ENCODE results near the gene KCNV2. TPM values are rescaled to one million over a fixed set of nuclear protein-coding genes. Genes with fewer than 3 reads are reported as not detected.

Gene KCNV2
- total RNA-seq, 4 donors from 2014 or later = not detected

DNA sequence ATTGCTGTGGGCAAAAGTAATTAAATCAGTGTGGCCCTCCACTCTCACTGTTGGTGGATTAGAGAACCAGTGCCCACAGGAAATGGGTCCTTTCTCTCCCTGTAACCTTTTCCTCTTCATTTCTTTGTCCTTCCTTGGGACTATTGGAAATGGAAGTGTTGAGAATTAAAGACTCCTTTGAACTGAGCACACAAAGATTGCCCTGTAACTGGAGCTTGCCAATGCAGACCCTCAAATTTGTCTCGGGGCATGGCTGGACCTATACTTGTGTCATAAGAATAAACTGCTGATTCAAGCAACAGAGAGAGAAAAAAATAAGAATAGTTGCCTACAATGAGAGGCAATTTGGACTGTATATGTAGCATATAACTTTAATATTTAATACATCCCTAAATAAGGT, 13.7 kb downstream of the KCNV2 start:
- Histone ChIP-seq H3K36me3 (no peaks in the 10 kb centered on the region), H3K9me3 (no peaks in the 10 kb centered on the region), H3K4me3 (no peak overlapping the region), H3K4me1 (no peaks in the 10 kb centered on the region), H3K27me3 (no peaks in the 10 kb centered on the region), H3K27ac (no peak overlapping the region)
- no peak for DNase-seq
- TF ChIP-seq POLR2A (IDR thresholded peaks at IDR 0.05) = no peak
- TF ChIP-seq, protein P1, sequence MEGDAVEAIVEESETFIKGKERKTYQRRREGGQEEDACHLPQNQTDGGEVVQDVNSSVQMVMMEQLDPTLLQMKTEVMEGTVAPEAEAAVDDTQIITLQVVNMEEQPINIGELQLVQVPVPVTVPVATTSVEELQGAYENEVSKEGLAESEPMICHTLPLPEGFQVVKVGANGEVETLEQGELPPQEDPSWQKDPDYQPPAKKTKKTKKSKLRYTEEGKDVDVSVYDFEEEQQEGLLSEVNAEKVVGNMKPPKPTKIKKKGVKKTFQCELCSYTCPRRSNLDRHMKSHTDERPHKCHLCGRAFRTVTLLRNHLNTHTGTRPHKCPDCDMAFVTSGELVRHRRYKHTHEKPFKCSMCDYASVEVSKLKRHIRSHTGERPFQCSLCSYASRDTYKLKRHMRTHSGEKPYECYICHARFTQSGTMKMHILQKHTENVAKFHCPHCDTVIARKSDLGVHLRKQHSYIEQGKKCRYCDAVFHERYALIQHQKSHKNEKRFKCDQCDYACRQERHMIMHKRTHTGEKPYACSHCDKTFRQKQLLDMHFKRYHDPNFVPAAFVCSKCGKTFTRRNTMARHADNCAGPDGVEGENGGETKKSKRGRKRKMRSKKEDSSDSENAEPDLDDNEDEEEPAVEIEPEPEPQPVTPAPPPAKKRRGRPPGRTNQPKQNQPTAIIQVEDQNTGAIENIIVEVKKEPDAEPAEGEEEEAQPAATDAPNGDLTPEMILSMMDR (IDR thresholded peaks at IDR 0.05) = no peak

DNA sequence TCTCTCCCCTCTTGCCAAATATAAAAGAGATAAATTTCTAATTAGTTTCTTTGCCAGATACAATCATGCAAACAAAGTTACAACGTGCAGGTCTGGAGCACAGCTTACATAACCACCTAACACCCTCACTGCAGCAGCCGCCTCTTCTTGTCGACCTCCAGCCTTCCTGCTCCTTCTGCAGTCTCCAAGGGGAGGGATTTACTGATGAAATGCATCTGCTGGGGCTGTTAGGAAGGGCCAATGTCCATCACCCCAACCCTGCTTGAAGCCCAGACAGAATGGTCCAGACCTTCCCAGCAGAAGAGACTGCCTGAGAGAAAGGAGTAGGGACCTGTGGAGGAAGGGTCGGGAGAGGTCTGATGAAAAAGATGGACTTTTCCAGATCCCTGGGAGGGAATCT, 15.2 kb downstream of the KCNV2 start:
- Histone ChIP-seq H3K36me3 (no peaks in the 10 kb centered on the region), H3K4me3 (no peak overlapping the region), H3K27me3 (no peaks in the 10 kb centered on the region), H3K4me1 (no peaks in the 10 kb centered on the region), H3K9me3 (no peaks in the 10 kb centered on the region), H3K27ac (no peak overlapping the region)
- no peak for DNase-seq
- TF ChIP-seq, protein P1 (IDR thresholded peaks at IDR 0.05) = no peak
- no peak for TF ChIP-seq POLR2A (IDR thresholded peaks at IDR 0.05)

DNA sequence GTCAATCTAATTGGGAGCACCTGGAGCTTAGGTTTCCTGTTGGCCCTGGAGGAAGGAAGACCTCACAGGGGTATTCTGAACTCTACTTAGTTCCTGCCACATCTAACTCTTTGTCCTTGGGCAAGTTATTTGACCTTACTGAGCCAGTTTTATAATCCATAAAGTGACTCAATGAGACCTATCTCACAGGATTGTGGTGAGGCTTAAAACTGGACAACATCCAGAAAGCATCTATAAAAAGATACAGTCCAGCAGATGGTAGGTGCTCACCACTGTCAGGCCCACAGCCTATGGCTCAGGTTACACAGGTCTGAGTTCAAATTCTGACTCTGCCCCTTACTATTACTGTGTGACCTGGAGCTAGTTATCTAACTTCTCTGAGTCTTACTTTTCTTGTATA, 23.3 kb downstream of the KCNV2 start:
- H3K27me3 ChIP-seq = no peaks in the 10 kb centered on the region
- no peaks in the 10 kb centered on the region for H3K9me3 ChIP-seq
- no peak for DNase-seq
- no peak overlapping the region for H3K27ac ChIP-seq
- no peaks in the 10 kb centered on the region for H3K4me1 ChIP-seq
- TF ChIP-seq POLR2A (IDR thresholded peaks at IDR 0.05) = no peak
- TF ChIP-seq, protein P1 (IDR thresholded peaks at IDR 0.05) = no peak
- H3K4me3 ChIP-seq = no peak overlapping the region
- H3K36me3 ChIP-seq = no peaks in the 10 kb centered on the region

DNA sequence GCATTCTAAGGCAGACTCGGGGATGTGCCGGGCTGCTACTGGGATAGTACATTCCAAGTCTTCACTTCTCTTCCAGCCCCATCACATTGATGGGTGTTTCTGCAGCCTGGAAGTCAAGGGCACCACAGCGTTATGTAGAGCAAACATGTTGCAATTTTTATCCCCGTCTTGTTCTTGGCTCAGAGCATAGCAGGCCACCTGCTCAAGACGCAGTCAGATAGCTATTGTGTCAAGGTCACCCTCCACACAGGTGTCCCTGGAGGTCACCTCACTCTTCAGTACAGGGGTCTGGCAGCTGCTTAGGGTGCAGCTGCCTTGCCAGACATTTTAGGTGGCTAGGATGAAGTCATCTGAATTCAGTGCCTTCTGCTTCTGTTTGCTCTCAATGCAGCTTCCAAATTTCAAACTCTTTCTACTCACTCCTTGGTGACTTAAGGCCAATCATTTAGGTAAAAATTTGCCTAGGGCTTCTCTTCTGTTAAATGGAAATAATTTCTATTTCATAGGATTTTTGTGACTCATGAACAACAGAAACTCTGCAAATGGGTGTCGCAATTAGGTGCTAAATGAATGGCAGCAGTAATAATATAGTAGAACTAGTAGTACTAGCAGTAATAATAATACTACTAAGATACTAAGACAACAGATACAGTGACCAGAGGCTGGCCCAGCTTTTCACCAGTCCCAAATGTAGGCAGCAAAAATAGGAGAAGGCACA, 24.3 kb downstream of the KCNV2 start:
- no peaks in the 10 kb centered on the region for H3K36me3 ChIP-seq
- no peaks in the 10 kb centered on the region for H3K27me3 ChIP-seq
- no peak overlapping the region for H3K27ac ChIP-seq
- H3K4me1 ChIP-seq = no peaks in the 10 kb centered on the region
- H3K9me3 ChIP-seq = no peaks in the 10 kb centered on the region
- no peak for TF ChIP-seq POLR2A (IDR thresholded peaks at IDR 0.05)
- TF ChIP-seq, protein P1 (IDR thresholded peaks at IDR 0.05) = no peak
- no peak for DNase-seq
- H3K4me3 ChIP-seq = no peak overlapping the region

DNA sequence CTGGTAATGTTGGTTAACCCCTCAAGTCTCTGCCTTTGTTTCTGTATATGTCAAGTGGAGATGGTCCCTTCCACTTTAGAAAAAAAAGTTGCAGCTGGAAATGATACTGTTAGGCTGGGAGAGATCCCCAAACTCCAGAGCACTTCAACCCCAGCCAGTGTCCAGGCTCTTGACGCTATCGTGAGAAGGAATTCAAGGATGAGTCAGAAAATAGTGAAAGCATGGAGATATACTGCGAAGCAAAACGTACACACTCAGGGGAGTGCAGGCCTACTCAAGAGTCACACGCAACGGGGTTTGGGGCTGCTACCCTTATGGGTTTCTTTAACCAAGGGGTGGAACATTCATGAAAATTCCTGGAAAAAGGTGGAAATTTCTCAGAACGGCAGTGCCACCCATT, 24.9 kb downstream of the KCNV2 start:
- Histone ChIP-seq H3K9me3 (no peaks in the 10 kb centered on the region), H3K27ac (no peak overlapping the region), H3K4me3 (no peak overlapping the region), H3K27me3 (no peaks in the 10 kb centered on the region), H3K36me3 (no peaks in the 10 kb centered on the region), H3K4me1 (no peaks in the 10 kb centered on the region)
- TF ChIP-seq, protein P1 (IDR thresholded peaks at IDR 0.05) = no peak
- no peak for TF ChIP-seq POLR2A (IDR thresholded peaks at IDR 0.05)
- no peak for DNase-seq
